Lower lobe of right lung (tissue), 2 donors: Measurements from ENCODE around the gene OPALIN. TPM values are rescaled to one million over a fixed set of nuclear protein-coding genes. Genes with fewer than 3 reads are reported as not detected.

Experiments used
- ATAC-seq, 2 donors: fragments of 200-7000 bp; cut with Tn5 transposase; one replicate each; pipeline ENCODE4 v1.9.1; 2020 to 2022; ENCODE audit warnings: mild to moderate bottlenecking in 2 of 2, moderate library complexity in 2 of 2
- DNase-seq: peaks from one replicate; pipeline ENCODE4 v3.0.0-alpha.2; 2020
- H3K27ac ChIP-seq: fragments of 200-600 bp; one replicate; pipeline ENCODE4 v1.8.0; 2022
- H3K27me3 ChIP-seq: fragments of 200-600 bp; one replicate; pipeline ENCODE4 v1.8.0; 2022; ENCODE audit warnings: low read depth
- H3K36me3 ChIP-seq: fragments of 200-600 bp; one replicate; pipeline ENCODE4 v1.8.0; 2022; ENCODE audit warnings: mild to moderate bottlenecking
- H3K4me1 ChIP-seq: fragments of 200-600 bp; one replicate; pipeline ENCODE4 v1.8.0; 2022
- H3K4me3 ChIP-seq: fragments of 200-600 bp; one replicate; pipeline ENCODE4 v1.8.0; 2022; ENCODE audit warnings: mild to moderate bottlenecking
- H3K9me3 ChIP-seq: fragments of 200-600 bp; one replicate; pipeline ENCODE4 v1.8.0; 2022
- intact Hi-C: fragments of 100-400 bp; cut with DNase I; formaldehyde crosslinking; loops from one replicate; pipeline ENCODE4 v1.11.0; 2022
- total RNA-seq: library from RNA; stranded (reverse); fragmentation: NEBNext Ultra II Directional; extraction: Animal tissue kit (Norgen Biotek cat#: 25700); gene quantifications from one replicate; pipeline ENCODE4 v1.2.1, GENCODE V29; 2021
- TF ChIP-seq, protein P1 (sequence below): fragments of 200-600 bp; IDR thresholded peaks from one replicate; pipeline ENCODE4 v1.8.0; 2022; ENCODE audit warnings: antibody characterized with exemption, mild to moderate bottlenecking
- donor health status: DM: no; HTN: yes; CAD: no; lungs with severe emphysema.

The OPALIN gene
- total RNA-seq, 1 donor from 2014 or later: not detected

- TF ChIP-seq, protein P1, sequence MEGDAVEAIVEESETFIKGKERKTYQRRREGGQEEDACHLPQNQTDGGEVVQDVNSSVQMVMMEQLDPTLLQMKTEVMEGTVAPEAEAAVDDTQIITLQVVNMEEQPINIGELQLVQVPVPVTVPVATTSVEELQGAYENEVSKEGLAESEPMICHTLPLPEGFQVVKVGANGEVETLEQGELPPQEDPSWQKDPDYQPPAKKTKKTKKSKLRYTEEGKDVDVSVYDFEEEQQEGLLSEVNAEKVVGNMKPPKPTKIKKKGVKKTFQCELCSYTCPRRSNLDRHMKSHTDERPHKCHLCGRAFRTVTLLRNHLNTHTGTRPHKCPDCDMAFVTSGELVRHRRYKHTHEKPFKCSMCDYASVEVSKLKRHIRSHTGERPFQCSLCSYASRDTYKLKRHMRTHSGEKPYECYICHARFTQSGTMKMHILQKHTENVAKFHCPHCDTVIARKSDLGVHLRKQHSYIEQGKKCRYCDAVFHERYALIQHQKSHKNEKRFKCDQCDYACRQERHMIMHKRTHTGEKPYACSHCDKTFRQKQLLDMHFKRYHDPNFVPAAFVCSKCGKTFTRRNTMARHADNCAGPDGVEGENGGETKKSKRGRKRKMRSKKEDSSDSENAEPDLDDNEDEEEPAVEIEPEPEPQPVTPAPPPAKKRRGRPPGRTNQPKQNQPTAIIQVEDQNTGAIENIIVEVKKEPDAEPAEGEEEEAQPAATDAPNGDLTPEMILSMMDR: no peak
- ATAC-seq: no peak
- Histone ChIP-seq H3K4me3 (no peak overlapping the region), H3K27me3 (no peaks in the 10 kb centered on the region), H3K4me1 (no peaks in the 10 kb centered on the region), H3K27ac (no peak overlapping the region), H3K9me3 (no peaks in the 10 kb centered on the region), H3K36me3 (no peaks in the 10 kb centered on the region)
- no peak for DNase-seq
- intact Hi-C loops: no loop called here
These were observed 63.3 kb downstream of the OPALIN start for GRCh38 chr10:96295475-96295874.

Other genes starting within 250 kb of the OPALIN start
- gene ZNF518A, start 228.7 kb downstream of the OPALIN start, total RNA-seq: 23.3 TPM
- 11.2 TPM for gene BLNK, start 87.4 kb downstream of the OPALIN start, total RNA-seq
- not detected for gene DNTT, start 54.6 kb downstream of the OPALIN start, total RNA-seq
- not detected for gene TLL2, start 154.9 kb upstream of the OPALIN start, total RNA-seq
- 112 TPM for gene TM9SF3, start 228.0 kb upstream of the OPALIN start, total RNA-seq